HG03159 (cell line): ENCODE data around the gene ABL1.
"Not testable (repeated sequence)": the region's sequence is repeated elsewhere in the genome, so short reads cannot be mapped to it uniquely, and the experiment has no call there.

Source experiments
- ATAC-seq: cut with Tn5 transposase; IDR thresholded peaks from one replicate; pipeline ENCODE4 v1.9.1; 2021; ENCODE audit warnings: mild to moderate bottlenecking, moderate library complexity; ENCODE audit not compliant: unreplicated experiment

Gene ABL1

GRCh38 chr9:130900701-130901497 lies 65.8 kb downstream of the ABL1 start:
- no peak for ATAC-seq

GRCh38 chr9:130901498-130902203 lies 66.6 kb downstream of the ABL1 start:
- no peak for ATAC-seq

- ATAC-seq: no peak
Observed at GRCh38 chr9:130902204-130903185, 67.4 kb downstream of the ABL1 start.

GRCh38 chr9:130903194-130904069 lies 68.4 kb downstream of the ABL1 start:
- ATAC-seq: no peak

- no peak for ATAC-seq
Observed at GRCh38 chr9:130904070-130905044, 69.3 kb downstream of the ABL1 start.

GRCh38 chr9:130905125-130905901 lies 70.3 kb downstream of the ABL1 start:
- no peak for ATAC-seq

GRCh38 chr9:130905902-130906734 lies 71.1 kb downstream of the ABL1 start:
- ATAC-seq: no peak

- no peak for ATAC-seq
Observed at GRCh38 chr9:130906735-130907416, 71.8 kb downstream of the ABL1 start.

GRCh38 chr9:130908146-130908877 lies 73.3 kb downstream of the ABL1 start:
- ATAC-seq: no peak

- ATAC-seq: no peak
Observed at GRCh38 chr9:130908878-130909355, 73.9 kb downstream of the ABL1 start.

GRCh38 chr9:130910041-130910440 lies 75.0 kb downstream of the ABL1 start:
- ATAC-seq: not testable (repeated sequence)

- not testable (repeated sequence) for ATAC-seq
Observed at GRCh38 chr9:130910670-130911069, 75.6 kb downstream of the ABL1 start.

GRCh38 chr9:130911254-130912049 lies 76.4 kb downstream of the ABL1 start:
- ATAC-seq: no peak

GRCh38 chr9:130912932-130913598 lies 78.0 kb downstream of the ABL1 start:
- ATAC-seq: no peak
